HFF-Myc (cell line): ENCODE measurements around the gene TCP1.

Experiments
- DNase-seq: peaks from one replicate; pipeline ENCODE4 v3.0.0-alpha.2; 2011; ENCODE audit warnings: low read depth; ENCODE audit errors: extremely low read depth
- H3K4me3 ChIP-seq: replicated peaks from 2 replicates; pipeline ENCODE4 v1.5.1; 2011; ENCODE audit warnings: low read depth, mild to moderate bottlenecking, control low read depth, low read length
- CTCF ChIP-seq: IDR thresholded peaks from 2 replicates; pipeline ENCODE4 v1.5.1; 2012; ENCODE audit warnings: mild to moderate bottlenecking, low read depth, low read length, control low read depth; ENCODE audit errors: missing control alignments

TCP1 gene

GRCh38 chr6:159777240-159777904 lies 12.0 kb downstream of the TCP1 start:
- DNase-seq: no peak
- no peak overlapping the region for H3K4me3 ChIP-seq

GRCh38 chr6:159772196-159772595 lies 17.2 kb downstream of the TCP1 start:
- TF ChIP-seq CTCF: no peak
- no peak overlapping the region for H3K4me3 ChIP-seq
- no peak for DNase-seq

More at GRCh38 chr6:159777240-159777904, 12.0 kb downstream of the TCP1 start:
- no peak for TF ChIP-seq CTCF

- no peak for DNase-seq
- TF ChIP-seq CTCF: no peak
- H3K4me3 ChIP-seq: no peak overlapping the region
These were observed 19.9 kb downstream of the TCP1 start for GRCh38 chr6:159769470-159769869.

GRCh38 chr6:159766906-159767305 lies 22.5 kb downstream of the TCP1 start:
- no peak overlapping the region for H3K4me3 ChIP-seq
- TF ChIP-seq CTCF: no peak
- no peak for DNase-seq

- H3K4me3 ChIP-seq: peak overlapping the region; percentile 70
- TF ChIP-seq CTCF: no peak
- no peak for DNase-seq
These were observed 26.6 kb downstream of the TCP1 start for GRCh38 chr6:159762681-159763293.

- peak; percentile 80 for DNase-seq
- no peak for TF ChIP-seq CTCF
- H3K4me3 ChIP-seq: peak within 1 kb of the TSS; percentile 70
These were observed 27.3 kb downstream of the TCP1 start, which contains the start of gene ACAT2 for GRCh38 chr6:159761873-159762680. Gene ACAT2 (plus strand): TSS chr6:159762045. CDS start chr6:159762088, 43 bp downstream.
